DLD1 (cell line): Measurements from ENCODE around the gene NAXD.

Experiments
- in situ Hi-C: cut with HindIII; loops from 2 replicates; pipeline ENCODE4 v1.10.0; 2017; ENCODE audit warnings: low sequenced_read_pairs

NAXD gene

GRCh38 chr13:110689041-110689440, 73.7 kb downstream of the NAXD start:
- in situ Hi-C loops, result no loop called here
